ENCODE results near the gene ARHGAP10.

Gene ARHGAP10

GRCh38 chr4:148072789-148073188 lies 340.9 kb downstream of the ARHGAP10 start:
- Histone ChIP-seq H3K36me3 (ENCODE audit: insufficient read depth, low read length) (peaks cover 3% of the 10 kb centered on the region; the same call in 1 of the 2 replicates), H3K27ac (no peak overlapping the region), H3K9ac (ENCODE audit: insufficient read length) (no peak overlapping the region), H3K4me3 (no peak overlapping the region), H3K9me3 (ENCODE audit: low read depth, low read length) (no peaks in the 10 kb centered on the region)
- no peak for DNase-seq (ENCODE audit: low read depth, low spot score)
- TF ChIP-seq POLR2AphosphoS5 (IDR thresholded peaks at IDR 0.05; ENCODE audit: borderline replicate concordance, low read depth, low read length): no peak
- no peak for TF ChIP-seq EZH2 (IDR thresholded peaks at IDR 0.05)
- TF ChIP-seq FOXP2 (optimal IDR thresholded peaks at IDR 0.05; ENCODE audit: control extremely low read depth, extremely low read length, insufficient read depth): no peak

DNA sequence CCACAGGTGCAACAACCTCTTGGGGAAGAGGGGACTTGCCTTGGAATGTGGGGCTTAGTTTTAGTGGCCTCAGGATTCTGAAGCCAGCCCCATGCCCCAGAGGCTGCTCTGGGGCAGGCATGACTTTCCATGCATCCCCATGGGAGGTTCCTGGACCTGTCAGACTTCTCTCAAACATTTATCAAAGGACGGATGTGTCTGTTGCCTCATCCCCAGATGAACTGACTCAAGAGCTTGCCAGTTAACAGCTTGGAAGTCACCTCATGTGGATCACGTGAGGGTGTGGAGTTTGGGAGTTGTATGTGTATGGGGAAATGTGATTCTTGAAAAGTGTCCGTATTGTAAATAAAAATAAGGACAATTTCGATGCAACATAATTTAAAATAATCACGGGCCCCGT lies 341.5 kb downstream of the ARHGAP10 start:
- H3K4me3 ChIP-seq: no peak overlapping the region
- no peak overlapping the region for H3K27ac ChIP-seq
- no peak for DNase-seq (ENCODE audit: low read depth, low spot score)
- peaks cover 3% of the 10 kb centered on the region; the same call in 1 of the 2 replicates for H3K36me3 ChIP-seq (ENCODE audit: insufficient read depth, low read length)
- TF ChIP-seq FOXP2 (optimal IDR thresholded peaks at IDR 0.05; ENCODE audit: control extremely low read depth, extremely low read length, insufficient read depth): no peak
- H3K9me3 ChIP-seq (ENCODE audit: low read depth, low read length): no peaks in the 10 kb centered on the region
- H3K9ac ChIP-seq (ENCODE audit: insufficient read length): no peak overlapping the region

GRCh38 chr4:148074462-148074861 lies 342.6 kb downstream of the ARHGAP10 start:
- H3K9me3 ChIP-seq (ENCODE audit: low read depth, low read length): no peaks in the 10 kb centered on the region
- no peak overlapping the region for H3K4me3 ChIP-seq
- H3K27ac ChIP-seq: no peak overlapping the region
- TF ChIP-seq POLR2AphosphoS5 (IDR thresholded peaks at IDR 0.05; ENCODE audit: borderline replicate concordance, low read depth, low read length) (no peak), FOXP2 (optimal IDR thresholded peaks at IDR 0.05; ENCODE audit: control extremely low read depth, extremely low read length, insufficient read depth) (no peak), EZH2 (IDR thresholded peaks at IDR 0.05) (no peak)
- H3K36me3 ChIP-seq (ENCODE audit: insufficient read depth, low read length): peaks cover 3% of the 10 kb centered on the region; the same call in 1 of the 2 replicates
- H3K9ac ChIP-seq (ENCODE audit: insufficient read length): no peak overlapping the region
- DNase-seq (ENCODE audit: low read depth, low spot score): no peak

DNA sequence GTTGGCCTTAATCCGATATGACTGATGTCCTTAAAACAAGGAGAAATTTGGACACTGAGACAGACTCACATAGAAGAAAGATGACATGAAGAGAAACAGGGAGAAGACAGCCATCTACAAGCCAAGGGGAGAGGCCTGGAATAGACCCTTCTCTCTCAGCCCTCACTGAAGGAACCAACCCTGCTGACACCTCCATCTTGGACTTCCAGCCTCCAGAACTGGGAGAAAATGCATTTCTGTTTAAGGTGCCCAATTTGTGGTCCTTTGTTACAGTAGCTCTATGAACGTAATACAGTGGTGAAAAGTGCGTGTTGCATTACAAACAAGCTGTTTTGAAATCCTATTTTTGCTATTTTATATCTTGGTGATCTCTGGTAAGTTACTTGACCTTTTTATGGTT lies 343.6 kb downstream of the ARHGAP10 start:
- no peak for DNase-seq (ENCODE audit: low read depth, low spot score)
- Histone ChIP-seq H3K36me3 (ENCODE audit: insufficient read depth, low read length) (peaks cover 3% of the 10 kb centered on the region; the same call in 1 of the 2 replicates), H3K27ac (no peak overlapping the region), H3K9ac (ENCODE audit: insufficient read length) (no peak overlapping the region), H3K4me3 (no peak overlapping the region), H3K9me3 (ENCODE audit: low read depth, low read length) (no peaks in the 10 kb centered on the region)
- TF ChIP-seq FOXP2 (optimal IDR thresholded peaks at IDR 0.05; ENCODE audit: control extremely low read depth, extremely low read length, insufficient read depth) (no peak), EZH2 (IDR thresholded peaks at IDR 0.05) (no peak), POLR2AphosphoS5 (IDR thresholded peaks at IDR 0.05; ENCODE audit: borderline replicate concordance, low read depth, low read length) (no peak)

DNA sequence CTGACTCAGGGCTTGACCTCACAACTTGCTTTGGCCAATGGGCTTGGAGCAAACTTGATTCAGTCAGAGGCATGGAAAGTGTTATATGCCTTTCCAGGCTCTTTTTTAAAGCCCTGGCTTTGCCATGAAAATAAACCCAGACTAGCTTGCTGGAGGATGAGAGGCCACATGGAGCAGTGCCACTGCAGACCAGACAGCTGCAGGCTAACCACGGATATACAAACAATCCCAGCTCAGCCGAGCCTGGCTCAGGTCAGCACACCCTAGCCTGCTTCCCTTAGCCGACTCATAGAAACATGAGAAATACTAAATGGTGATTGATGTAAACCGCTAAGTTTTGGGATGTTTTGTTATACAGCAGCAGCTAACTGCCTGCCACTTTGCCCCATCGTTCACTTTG lies 345.1 kb downstream of the ARHGAP10 start:
- DNase-seq (ENCODE audit: low read depth, low spot score): no peak
- no peaks in the 10 kb centered on the region for H3K9me3 ChIP-seq (ENCODE audit: low read depth, low read length)
- H3K27ac ChIP-seq: no peak overlapping the region
- no peak for TF ChIP-seq EZH2 (IDR thresholded peaks at IDR 0.05)
- TF ChIP-seq FOXP2 (optimal IDR thresholded peaks at IDR 0.05; ENCODE audit: control extremely low read depth, extremely low read length, insufficient read depth): no peak
- no peak for TF ChIP-seq POLR2AphosphoS5 (IDR thresholded peaks at IDR 0.05; ENCODE audit: borderline replicate concordance, low read depth, low read length)
- H3K4me3 ChIP-seq: no peak overlapping the region
- H3K36me3 ChIP-seq (ENCODE audit: insufficient read depth, low read length): peaks cover 3% of the 10 kb centered on the region; the same call in 1 of the 2 replicates
- no peak overlapping the region for H3K9ac ChIP-seq (ENCODE audit: insufficient read length)

GRCh38 chr4:148077581-148077980 lies 345.7 kb downstream of the ARHGAP10 start:
- Histone ChIP-seq H3K27ac (no peak overlapping the region), H3K36me3 (ENCODE audit: insufficient read depth, low read length) (peaks cover 3% of the 10 kb centered on the region; the same call in 1 of the 2 replicates), H3K4me3 (no peak overlapping the region), H3K9ac (ENCODE audit: insufficient read length) (no peak overlapping the region), H3K9me3 (ENCODE audit: low read depth, low read length) (no peaks in the 10 kb centered on the region)
- TF ChIP-seq POLR2AphosphoS5 (IDR thresholded peaks at IDR 0.05; ENCODE audit: borderline replicate concordance, low read depth, low read length): no peak
- TF ChIP-seq FOXP2 (optimal IDR thresholded peaks at IDR 0.05; ENCODE audit: control extremely low read depth, extremely low read length, insufficient read depth): no peak
- no peak for TF ChIP-seq EZH2 (IDR thresholded peaks at IDR 0.05)
- DNase-seq (ENCODE audit: low read depth, low spot score): no peak

GRCh38 chr4:148078061-148078460 lies 346.2 kb downstream of the ARHGAP10 start:
- Histone ChIP-seq H3K9me3 (ENCODE audit: low read depth, low read length) (no peaks in the 10 kb centered on the region), H3K36me3 (ENCODE audit: insufficient read depth, low read length) (peaks cover 3% of the 10 kb centered on the region; the same call in 1 of the 2 replicates), H3K9ac (ENCODE audit: insufficient read length) (no peak overlapping the region), H3K4me3 (no peak overlapping the region), H3K27ac (no peak overlapping the region)
- TF ChIP-seq EZH2 (IDR thresholded peaks at IDR 0.05) (no peak), POLR2AphosphoS5 (IDR thresholded peaks at IDR 0.05; ENCODE audit: borderline replicate concordance, low read depth, low read length) (no peak), FOXP2 (optimal IDR thresholded peaks at IDR 0.05; ENCODE audit: control extremely low read depth, extremely low read length, insufficient read depth) (no peak)
- DNase-seq (ENCODE audit: low read depth, low spot score): no peak

GRCh38 chr4:148079961-148080360 lies 348.1 kb downstream of the ARHGAP10 start:
- no peak overlapping the region for H3K4me3 ChIP-seq
- no peak for DNase-seq (ENCODE audit: low read depth, low spot score)
- no peak overlapping the region for H3K9ac ChIP-seq (ENCODE audit: insufficient read length)
- peaks cover 3% of the 10 kb centered on the region; the same call in 1 of the 2 replicates for H3K36me3 ChIP-seq (ENCODE audit: insufficient read depth, low read length)
- H3K27ac ChIP-seq: no peak overlapping the region
- no peaks in the 10 kb centered on the region for H3K9me3 ChIP-seq (ENCODE audit: low read depth, low read length)
- TF ChIP-seq FOXP2 (optimal IDR thresholded peaks at IDR 0.05; ENCODE audit: control extremely low read depth, extremely low read length, insufficient read depth) (no peak), POLR2AphosphoS5 (IDR thresholded peaks at IDR 0.05; ENCODE audit: borderline replicate concordance, low read depth, low read length) (no peak)

GRCh38 chr4:148081267-148081666 lies 349.4 kb downstream of the ARHGAP10 start:
- no peak overlapping the region for H3K9ac ChIP-seq (ENCODE audit: insufficient read length)
- H3K4me3 ChIP-seq: no peak overlapping the region
- no peak overlapping the region for H3K27ac ChIP-seq
- no peaks in the 10 kb centered on the region for H3K36me3 ChIP-seq (ENCODE audit: insufficient read depth, low read length)
- no peak for TF ChIP-seq POLR2AphosphoS5 (IDR thresholded peaks at IDR 0.05; ENCODE audit: borderline replicate concordance, low read depth, low read length)
- no peak for TF ChIP-seq EZH2 (IDR thresholded peaks at IDR 0.05)
- no peak for TF ChIP-seq FOXP2 (optimal IDR thresholded peaks at IDR 0.05; ENCODE audit: control extremely low read depth, extremely low read length, insufficient read depth)
- H3K9me3 ChIP-seq (ENCODE audit: low read depth, low read length): no peaks in the 10 kb centered on the region
- DNase-seq (ENCODE audit: low read depth, low spot score): no peak
